Liver (tissue), 9 donors: ENCODE data around the gene NAIF1. TPM values are rescaled to one million over a fixed set of nuclear protein-coding genes. Genes with fewer than 3 reads are reported as not detected.

ENCODE experiments used
- DNase-seq: peaks from one replicate; pipeline ENCODE4 v3.0.0-alpha.2; 2017; ENCODE audit warnings: low spot score
- H3K27ac ChIP-seq, 2 donors: one replicate each; pipeline ENCODE4 v1.7.0; 2013; ENCODE audit warnings: inconsistent platforms in 2 of 2, low read length in 2 of 2, control low read depth in 1 of 2, low read depth in 1 of 2, mild to moderate bottlenecking in 1 of 2
- H3K27me3 ChIP-seq, 4 donors: one replicate each; pipeline versions ENCODE4 v1.6.1 to v1.7.0; 2013; ENCODE audit warnings: low read length in 3 of 4, inconsistent platforms in 1 of 4, mild to moderate bottlenecking in 1 of 4, moderate library complexity in 1 of 4; ENCODE audit not compliant: control insufficient read depth in 4 of 4, insufficient read depth in 4 of 4
- H3K36me3 ChIP-seq, 4 donors: one replicate each; pipeline versions ENCODE4 v1.6.1 to v1.7.0; 2013; ENCODE audit warnings: low read length in 3 of 4, mild to moderate bottlenecking in 3 of 4, low read depth in 1 of 4, moderate library complexity in 1 of 4; ENCODE audit not compliant: control insufficient read depth in 4 of 4, insufficient read depth in 3 of 4
- H3K4me1 ChIP-seq, 4 donors: one replicate each; pipeline versions ENCODE4 v1.6.1 to v1.7.0; 2013; ENCODE audit warnings: low read length in 3 of 4, mild to moderate bottlenecking in 3 of 4, moderate library complexity in 1 of 4; ENCODE audit not compliant: control insufficient read depth in 4 of 4, insufficient read depth in 4 of 4
- H3K4me3 ChIP-seq, 3 donors: one replicate each; pipeline versions ENCODE4 v1.6.1 to v1.7.0; 2013; ENCODE audit warnings: low read length in 3 of 3, control low read depth in 1 of 3, low read depth in 1 of 3, mild to moderate bottlenecking in 1 of 3
- H3K9ac ChIP-seq, 2 donors: one replicate each; pipeline ENCODE4 v1.7.0; 2013; ENCODE audit warnings: low read length in 2 of 2, mild to moderate bottlenecking in 2 of 2, moderate library complexity in 2 of 2, control low read depth in 1 of 2, low read depth in 1 of 2
- H3K9me3 ChIP-seq, 4 donors: one replicate each; pipeline versions ENCODE4 v1.6.1 to v1.7.0; 2013; ENCODE audit warnings: low read length in 3 of 4; ENCODE audit not compliant: control insufficient read depth in 4 of 4
- ATF3 ChIP-seq: IDR thresholded peaks from 2 replicates; pipeline ENCODE4 v1.6.1; 2016; ENCODE audit warnings: antibody characterized with exemption
- EGR1 ChIP-seq, 2 donors: IDR thresholded peaks; 2 replicates each; pipeline ENCODE4 v1.6.1; 2016 to 2018; ENCODE audit warnings: antibody characterized with exemption in 2 of 2, low read depth in 2 of 2
- FOXA2 ChIP-seq: IDR thresholded peaks from 2 replicates; pipeline ENCODE4 v1.6.1; 2016; ENCODE audit warnings: antibody characterized with exemption
- GABPA ChIP-seq, 2 donors: IDR thresholded peaks in 1 of 2; conservative IDR thresholded peaks in 1 of 2; 2 replicates each; pipeline ENCODE4 v1.6.1; 2016; ENCODE audit warnings: antibody characterized with exemption in 2 of 2, mild to moderate bottlenecking in 1 of 2, moderate library complexity in 1 of 2
- HNF4A ChIP-seq, 2 donors: conservative IDR thresholded peaks; 2 replicates each; pipeline ENCODE4 v1.6.1; 2016; ENCODE audit warnings: antibody characterized with exemption in 2 of 2, mild to moderate bottlenecking in 2 of 2
- JUND ChIP-seq, 2 donors: IDR thresholded peaks; 2 replicates each; pipeline ENCODE4 v1.6.1; 2016; ENCODE audit warnings: antibody characterized with exemption in 2 of 2
- MAX ChIP-seq: IDR thresholded peaks from 2 replicates; pipeline ENCODE4 v1.6.1; 2016; ENCODE audit warnings: antibody characterized with exemption
- NR2F2 ChIP-seq: IDR thresholded peaks from 2 replicates; pipeline ENCODE4 v1.6.1; 2016; ENCODE audit warnings: antibody characterized with exemption
- RXRA ChIP-seq, 2 donors: IDR thresholded peaks; 2 replicates each; pipeline ENCODE4 v1.6.1; 2017 to 2018; ENCODE audit warnings: antibody characterized with exemption in 2 of 2, mild to moderate bottlenecking in 1 of 2
- SP1 ChIP-seq: IDR thresholded peaks from 2 replicates; pipeline ENCODE4 v1.6.1; 2018; ENCODE audit warnings: antibody characterized with exemption, mild to moderate bottlenecking
- YY1 ChIP-seq: IDR thresholded peaks from 2 replicates; pipeline ENCODE4 v1.6.1; 2016; ENCODE audit warnings: antibody characterized with exemption, mild to moderate bottlenecking
- ZBTB33 ChIP-seq: IDR thresholded peaks from 2 replicates; pipeline ENCODE4 v1.6.1; 2016; ENCODE audit warnings: antibody characterized with exemption
- WGBS: extraction: QIAGEN DNeasy Blood & Tissue Kit; methylation state at CpG from one replicate; pipeline ENCODE4 v1.1.7; 2013; 5-methylcytosine and 5-hydroxymethylcytosine counted together
- polyA plus RNA-seq, 2 donors: library from polyadenylated mRNA; stranded (reverse) in 1 of 2; unstranded in 1 of 2; fragments of 200-250 nt in 1 of 2; fragments of >200 nt in 1 of 2; fragmentation: Nextera tagmentation in 1 of 2; extraction: Ambion mirVana in 1 of 2; gene quantifications; one replicate each; pipeline versions ENCODE4 v1.2.1 to v1.2.3, GENCODE V29; 2013 to 2015
- total RNA-seq, 2 donors: library from RNA; depleted of rRNA; stranded (reverse); fragments of >200 nt; gene quantifications; one replicate each; pipeline ENCODE4 v1.2.3, GENCODE V29; 2014
- donor health status: healthy.
- donor health status: healthy.
- donor health status: healthy.
- donor health status: healthy.
- donor health status: healthy.

NAIF1 gene
- total and polyA plus RNA-seq, 4 donors = 2.5 to 6.5 (median 4.7) TPM

- no peak for DNase-seq
- TF ChIP-seq YY1 = peak; percentile 82
- peak; percentile 26 to 66 for TF ChIP-seq EGR1 (IDR thresholded peaks at IDR 0.05; ENCODE audit: low read depth in 2 of 2)
- peak; percentile 28 for TF ChIP-seq ATF3
- peak; percentile 35 for TF ChIP-seq MAX
- TF ChIP-seq JUND (IDR thresholded peaks at IDR 0.05) = peak in 1 of 2 donors; percentile 46
- no peak for TF ChIP-seq FOXA2
- TF ChIP-seq GABPA (IDR thresholded peaks at IDR 0.05 in 1 of 2, conservative IDR thresholded peaks at IDR 0.05 in 1 of 2) = no peak
- TF ChIP-seq NR2F2 = peak; percentile 9
- no peak for TF ChIP-seq ZBTB33
- no peak for TF ChIP-seq RXRA (IDR thresholded peaks at IDR 0.05)
- TF ChIP-seq SP1 = no peak
- peak in 1 of 2 donors; percentile 5 for TF ChIP-seq HNF4A (conservative IDR thresholded peaks at IDR 0.05)
- H3K4me3 ChIP-seq = peak overlapping the region; percentile 56 to 93 (median 82)
- peak overlapping the region; percentile 98 to 99 for H3K9ac ChIP-seq
- WGBS = 18% methylated on average over 16 of the region's 16 CpGs
- peaks cover 0 to 11% (median 0%) of the 10 kb centered on the region in 4 donors for H3K36me3 ChIP-seq
- no peaks in the 10 kb centered on the region for H3K9me3 ChIP-seq
- H3K4me1 ChIP-seq = peaks cover 14 to 66% (median 54%) of the 10 kb centered on the region in 4 donors
- peak overlapping the region; percentile 91 to 94 for H3K27ac ChIP-seq
- H3K27me3 ChIP-seq = no peaks in the 10 kb centered on the region
These were observed 32.9 kb upstream of the NAIF1 start for GRCh38 chr9:128099932-128100491.

- Histone ChIP-seq H3K4me3 (peak overlapping the region; percentile 56 to 93 (median 82)), H3K9ac (peak overlapping the region; percentile 98 to 99), H3K27me3 (no peaks in the 10 kb centered on the region), H3K9me3 (no peaks in the 10 kb centered on the region), H3K4me1 (peaks cover 14 to 70% (median 58%) of the 10 kb centered on the region in 4 donors), H3K36me3 (peaks cover 0 to 11% (median 0%) of the 10 kb centered on the region in 4 donors), H3K27ac (peak overlapping the region; percentile 91 to 94)
- DNase-seq = no peak
- no peak for TF ChIP-seq RXRA (IDR thresholded peaks at IDR 0.05)
- no peak for TF ChIP-seq HNF4A (conservative IDR thresholded peaks at IDR 0.05)
- 19% methylated on average over 16 of the region's 16 CpGs for WGBS
These were observed 32.3 kb upstream of the NAIF1 start for GRCh38 chr9:128099231-128099931.
